Mesothelial cell of epicardium (in vitro differentiated cells): ENCODE data around the gene SLC25A48. TPM values are rescaled to one million over a fixed set of nuclear protein-coding genes. Genes with fewer than 3 reads are reported as not detected.
"Not testable (repeated sequence)": the region's sequence is repeated elsewhere in the genome, so short reads cannot be mapped to it uniquely, and the experiment has no call there.

ENCODE experiments used
- DNase-seq, 2 experiments: peaks; one replicate each; pipeline ENCODE4 v3.0.0; 2021; ENCODE audit warnings: low spot score in 2 of 2; ENCODE audit not compliant: unreplicated experiment in 2 of 2
- H3K27ac Mint-ChIP-seq: 2 replicates; pipeline ENCODE4 v1.8.0; 2021; ENCODE audit warnings: mixed read lengths
- H3K27me3 Mint-ChIP-seq: 2 replicates; pipeline ENCODE4 v1.8.0; 2021; ENCODE audit warnings: low read depth, mixed read lengths
- H3K36me3 Mint-ChIP-seq: 2 replicates; pipeline ENCODE4 v1.8.0; 2021; ENCODE audit warnings: mixed read lengths
- H3K4me1 Mint-ChIP-seq: 2 replicates; pipeline ENCODE4 v1.8.0; 2021; ENCODE audit warnings: mixed read lengths
- H3K4me3 Mint-ChIP-seq: 2 replicates; pipeline ENCODE4 v1.8.0; 2021; ENCODE audit warnings: mild to moderate bottlenecking, moderate library complexity, mixed read lengths
- H3K9me3 Mint-ChIP-seq: 2 replicates; pipeline ENCODE4 v1.8.0; 2021; ENCODE audit warnings: mixed read lengths
- total RNA-seq: library from RNA; stranded (reverse); gene quantifications from 3 replicates; pipeline ENCODE4 v1.2.1, GENCODE V29; 2021
- TF ChIP-seq, protein P1 (sequence below): fragments of 200-600 bp; sonication (generic); IDR thresholded peaks from one replicate; pipeline ENCODE4 v1.5.0; 2021; ENCODE audit warnings: antibody characterized with exemption; ENCODE audit not compliant: unreplicated experiment

Gene SLC25A48
- total RNA-seq, 1 donor from 2014 or later = 1.5 TPM

GRCh38 chr5:135851186-135851914 is 16.9 kb downstream of the SLC25A48 start:
- Mint-ChIP-seq H3K36me3 (peaks cover 9% of the 10 kb centered on the region), H3K9me3 (peaks cover 21% of the 10 kb centered on the region), H3K27me3 (peaks cover 4% of the 10 kb centered on the region), H3K4me1 (no peaks in the 10 kb centered on the region), H3K27ac (no peak overlapping the region), H3K4me3 (no peak overlapping the region)
- TF ChIP-seq, protein P1, sequence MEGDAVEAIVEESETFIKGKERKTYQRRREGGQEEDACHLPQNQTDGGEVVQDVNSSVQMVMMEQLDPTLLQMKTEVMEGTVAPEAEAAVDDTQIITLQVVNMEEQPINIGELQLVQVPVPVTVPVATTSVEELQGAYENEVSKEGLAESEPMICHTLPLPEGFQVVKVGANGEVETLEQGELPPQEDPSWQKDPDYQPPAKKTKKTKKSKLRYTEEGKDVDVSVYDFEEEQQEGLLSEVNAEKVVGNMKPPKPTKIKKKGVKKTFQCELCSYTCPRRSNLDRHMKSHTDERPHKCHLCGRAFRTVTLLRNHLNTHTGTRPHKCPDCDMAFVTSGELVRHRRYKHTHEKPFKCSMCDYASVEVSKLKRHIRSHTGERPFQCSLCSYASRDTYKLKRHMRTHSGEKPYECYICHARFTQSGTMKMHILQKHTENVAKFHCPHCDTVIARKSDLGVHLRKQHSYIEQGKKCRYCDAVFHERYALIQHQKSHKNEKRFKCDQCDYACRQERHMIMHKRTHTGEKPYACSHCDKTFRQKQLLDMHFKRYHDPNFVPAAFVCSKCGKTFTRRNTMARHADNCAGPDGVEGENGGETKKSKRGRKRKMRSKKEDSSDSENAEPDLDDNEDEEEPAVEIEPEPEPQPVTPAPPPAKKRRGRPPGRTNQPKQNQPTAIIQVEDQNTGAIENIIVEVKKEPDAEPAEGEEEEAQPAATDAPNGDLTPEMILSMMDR = no peak
- DNase-seq = no peak

DNA sequence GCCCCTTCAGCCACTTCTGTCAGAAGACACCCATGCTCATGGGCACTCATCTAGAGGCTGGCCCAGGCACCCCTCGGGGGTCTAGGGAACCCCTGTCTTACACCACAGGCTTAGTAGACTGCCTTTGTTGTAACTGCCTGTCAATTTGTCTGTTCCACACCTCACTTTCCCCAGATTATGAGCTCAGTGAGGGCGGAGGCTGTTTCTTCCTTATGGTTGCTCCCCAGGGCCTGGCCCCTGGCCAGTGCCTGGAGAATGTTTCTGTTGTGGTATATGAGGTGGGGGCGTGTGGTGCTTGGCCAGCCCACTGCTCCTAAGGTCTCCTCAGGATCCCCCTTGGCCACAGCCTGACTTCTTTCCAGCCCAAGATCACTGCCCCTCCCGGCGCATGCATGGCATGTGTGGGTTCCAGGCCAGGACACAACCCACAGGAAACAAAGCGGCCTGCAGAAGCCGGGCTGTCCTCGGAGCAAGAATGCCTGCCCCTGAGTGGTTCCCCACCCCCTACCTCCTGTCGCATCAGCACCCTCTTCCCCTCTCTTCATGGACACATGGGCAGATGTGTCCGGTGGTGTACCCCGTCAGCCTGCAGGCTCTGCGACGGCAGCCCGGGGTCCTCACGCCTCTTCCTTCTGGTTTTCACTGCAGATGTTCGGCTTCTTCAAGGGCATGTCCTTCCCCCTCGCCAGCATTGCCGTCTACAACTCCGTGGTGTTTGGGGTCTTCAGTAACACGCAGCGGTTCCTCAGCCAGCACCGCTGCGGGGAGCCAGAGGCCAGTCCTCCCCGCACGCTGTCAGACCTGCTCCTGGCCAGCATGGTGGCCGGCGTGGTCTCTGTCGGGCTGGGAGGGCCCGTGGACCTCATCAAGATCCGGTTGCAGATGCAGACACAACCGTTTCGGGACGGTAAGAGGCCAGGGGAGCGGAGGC is 17.7 kb downstream of the SLC25A48 start:
- Mint-ChIP-seq H3K4me3 (no peak overlapping the region), H3K9me3 (peaks cover 21% of the 10 kb centered on the region), H3K27me3 (peaks cover 8% of the 10 kb centered on the region), H3K36me3 (peaks cover 9% of the 10 kb centered on the region), H3K4me1 (no peaks in the 10 kb centered on the region), H3K27ac (no peak overlapping the region)
- DNase-seq = no peak
- TF ChIP-seq, protein P1 = no peak

GRCh38 chr5:135857630-135858311 is 23.3 kb downstream of the SLC25A48 start:
- no peak overlapping the region for H3K4me3 Mint-ChIP-seq
- DNase-seq = no peak
- no peaks in the 10 kb centered on the region for H3K4me1 Mint-ChIP-seq
- TF ChIP-seq, protein P1 = no peak
- H3K36me3 Mint-ChIP-seq = peaks cover 9% of the 10 kb centered on the region
- H3K27ac Mint-ChIP-seq = no peak overlapping the region
- peaks cover 21% of the 10 kb centered on the region for H3K9me3 Mint-ChIP-seq
- peaks cover 13% of the 10 kb centered on the region for H3K27me3 Mint-ChIP-seq

GRCh38 chr5:135859186-135859585 is 24.7 kb downstream of the SLC25A48 start:
- DNase-seq, H3K4me3 Mint-ChIP-seq, H3K4me1 Mint-ChIP-seq, H3K27ac Mint-ChIP-seq, H3K9me3 Mint-ChIP-seq, H3K36me3 Mint-ChIP-seq: not testable (repeated sequence)
- H3K27me3 Mint-ChIP-seq = peaks cover 17% of the 10 kb centered on the region

DNA sequence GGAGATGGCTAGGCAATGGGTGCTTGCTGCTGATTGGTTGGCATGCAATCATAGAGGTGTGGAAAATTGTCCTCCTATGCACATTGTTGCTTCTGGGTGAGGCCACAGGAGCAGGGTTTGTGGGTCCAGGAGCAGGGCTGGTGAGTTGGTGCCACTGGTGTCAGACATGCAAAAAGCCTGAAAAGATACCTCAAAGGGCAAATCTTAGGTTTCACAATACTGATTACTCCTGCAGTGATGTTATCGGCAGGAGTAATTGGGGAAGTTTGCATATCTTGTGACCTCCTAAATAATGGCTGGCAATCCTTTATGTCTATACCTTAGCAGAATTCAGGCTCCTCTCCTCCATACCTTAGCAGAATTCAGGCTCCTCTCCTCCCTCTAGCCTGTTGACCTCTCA is 25.2 kb downstream of the SLC25A48 start:
- Mint-ChIP-seq H3K4me3 (no peak overlapping the region), H3K27me3 (peaks cover 17% of the 10 kb centered on the region), H3K9me3 (peaks cover 5% of the 10 kb centered on the region)

More for the DNA sequence above, 25.2 kb downstream of the SLC25A48 start:
- Mint-ChIP-seq H3K4me1 (no peaks in the 10 kb centered on the region), H3K36me3 (no peaks in the 10 kb centered on the region), H3K27ac (no peak overlapping the region)
- no peak for DNase-seq
- TF ChIP-seq, protein P1 = no peak
